T-helper 2 cell treated with Interferon-gamma antibody and Interleukin-4, amounts not matched to agents 5 μg/mL and 100 μg/mL, for 36 hours (primary cell): Measurements from ENCODE around the gene ANKRD12.

Experiments used
- DNase-seq: peaks from one replicate; pipeline ENCODE4 v3.0.0; 2021; ENCODE audit warnings: low spot score
- H3K27ac Mint-ChIP-seq: one replicate; pipeline ENCODE4 v1.8.0; 2021; ENCODE audit warnings: mild to moderate bottlenecking, mixed read lengths
- H3K27me3 Mint-ChIP-seq: one replicate; pipeline ENCODE4 v1.8.0; 2021; ENCODE audit warnings: low read depth, mixed read lengths
- H3K36me3 Mint-ChIP-seq: one replicate; pipeline ENCODE4 v1.8.0; 2021; ENCODE audit warnings: low read depth, mixed read lengths
- H3K4me1 Mint-ChIP-seq: one replicate; pipeline ENCODE4 v1.8.0; 2021; ENCODE audit warnings: low read depth, mixed read lengths
- H3K4me3 Mint-ChIP-seq: one replicate; pipeline ENCODE4 v1.8.0; 2022; ENCODE audit warnings: mild to moderate bottlenecking, moderate library complexity, mixed read lengths
- H3K9me3 Mint-ChIP-seq: one replicate; pipeline ENCODE4 v1.8.0; 2021; ENCODE audit warnings: mixed read lengths

The ANKRD12 gene

GRCh38 chr18:9117980-9118841, 18.4 kb upstream of the ANKRD12 start:
- H3K27ac Mint-ChIP-seq: peak overlapping the region; percentile 91
- H3K36me3 Mint-ChIP-seq: peaks cover 55% of the 10 kb centered on the region
- peaks cover 65% of the 10 kb centered on the region for H3K4me1 Mint-ChIP-seq
- H3K9me3 Mint-ChIP-seq: no peaks in the 10 kb centered on the region
- no peaks in the 10 kb centered on the region for H3K27me3 Mint-ChIP-seq
- no peak for DNase-seq
- H3K4me3 Mint-ChIP-seq: peak overlapping the region; percentile 74

DNA sequence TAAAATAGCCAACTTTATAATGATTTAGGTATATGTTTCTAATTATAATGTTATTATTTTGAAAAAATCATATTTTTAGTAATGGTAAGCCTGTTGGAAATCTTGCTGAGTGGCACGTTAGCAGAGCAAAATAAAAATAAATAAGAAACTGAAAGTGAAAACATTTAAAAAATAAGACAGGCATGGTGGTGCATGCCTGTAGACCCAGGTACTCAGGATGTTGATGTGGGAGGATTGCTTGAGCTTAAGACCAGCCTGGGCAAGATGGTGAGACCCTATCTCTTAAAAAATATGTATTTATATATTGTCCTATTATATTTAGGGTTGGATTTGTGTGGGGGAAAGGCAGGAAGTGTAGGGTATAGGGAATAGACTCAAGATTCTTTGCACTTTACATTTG, 15.8 kb upstream of the ANKRD12 start:
- DNase-seq: no peak
- Mint-ChIP-seq H3K27ac (peak overlapping the region; percentile 76), H3K4me3 (peak overlapping the region; percentile 61), H3K9me3 (no peaks in the 10 kb centered on the region), H3K36me3 (peaks cover 62% of the 10 kb centered on the region), H3K4me1 (peaks cover 59% of the 10 kb centered on the region), H3K27me3 (no peaks in the 10 kb centered on the region)

GRCh38 chr18:9123520-9123919, 13.1 kb upstream of the ANKRD12 start:
- no peak overlapping the region for H3K27ac Mint-ChIP-seq
- DNase-seq: no peak
- H3K27me3 Mint-ChIP-seq: no peaks in the 10 kb centered on the region
- peaks cover 63% of the 10 kb centered on the region for H3K36me3 Mint-ChIP-seq
- peaks cover 40% of the 10 kb centered on the region for H3K4me1 Mint-ChIP-seq
- no peak overlapping the region for H3K4me3 Mint-ChIP-seq
- no peaks in the 10 kb centered on the region for H3K9me3 Mint-ChIP-seq

- peaks cover 39% of the 10 kb centered on the region for H3K4me1 Mint-ChIP-seq
- H3K27me3 Mint-ChIP-seq: no peaks in the 10 kb centered on the region
- no peaks in the 10 kb centered on the region for H3K9me3 Mint-ChIP-seq
- no peak overlapping the region for H3K4me3 Mint-ChIP-seq
- peaks cover 65% of the 10 kb centered on the region for H3K36me3 Mint-ChIP-seq
- no peak for DNase-seq
- H3K27ac Mint-ChIP-seq: no peak overlapping the region
These were observed 11.8 kb upstream of the ANKRD12 start for GRCh38 chr18:9124824-9125223.

DNA sequence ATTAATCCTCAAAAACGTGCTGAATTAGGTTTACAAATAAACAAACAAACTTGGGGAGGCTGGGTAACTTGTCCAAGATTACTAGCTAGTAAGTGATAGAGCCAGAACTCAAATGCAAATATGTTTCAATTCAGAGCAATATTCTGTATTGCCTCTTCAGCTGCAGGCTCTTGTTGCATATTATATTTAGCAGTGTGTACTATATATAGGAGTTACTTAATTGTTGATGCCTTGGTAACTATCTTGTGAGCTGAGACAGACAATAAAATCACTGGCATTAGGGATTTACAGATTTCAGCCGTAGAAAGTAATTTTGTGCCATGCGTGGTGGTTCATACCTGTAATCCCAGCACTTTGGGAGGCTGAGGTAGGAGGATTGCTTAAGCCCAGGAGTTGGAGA, 10.2 kb upstream of the ANKRD12 start:
- Mint-ChIP-seq H3K36me3 (peaks cover 65% of the 10 kb centered on the region), H3K4me3 (no peak overlapping the region), H3K4me1 (peaks cover 32% of the 10 kb centered on the region), H3K9me3 (no peaks in the 10 kb centered on the region), H3K27me3 (no peaks in the 10 kb centered on the region), H3K27ac (no peak overlapping the region)
- no peak for DNase-seq

DNA sequence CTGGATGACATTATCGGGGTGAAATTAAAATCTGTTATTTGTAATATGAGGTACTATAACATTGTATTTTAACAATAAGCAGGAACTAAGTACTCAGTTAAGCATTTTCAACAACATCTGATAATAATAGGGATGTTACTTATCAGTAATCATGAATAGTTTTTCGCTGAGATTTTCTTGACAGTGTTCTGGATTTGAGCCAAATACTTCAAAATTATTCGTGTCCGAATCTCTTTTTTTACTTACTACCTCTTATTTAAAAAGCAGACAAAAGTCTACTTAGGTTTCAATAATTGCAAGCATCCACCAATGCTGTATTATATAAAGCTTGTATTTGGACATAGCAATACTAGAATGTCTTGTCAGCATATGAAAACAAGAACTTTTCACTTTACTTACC, 6.4 kb upstream of the ANKRD12 start:
- DNase-seq: no peak
- H3K4me1 Mint-ChIP-seq: peaks cover 33% of the 10 kb centered on the region
- H3K36me3 Mint-ChIP-seq: peaks cover 64% of the 10 kb centered on the region
- no peak overlapping the region for H3K4me3 Mint-ChIP-seq
- no peaks in the 10 kb centered on the region for H3K27me3 Mint-ChIP-seq
- H3K27ac Mint-ChIP-seq: no peak overlapping the region
- H3K9me3 Mint-ChIP-seq: no peaks in the 10 kb centered on the region

DNA sequence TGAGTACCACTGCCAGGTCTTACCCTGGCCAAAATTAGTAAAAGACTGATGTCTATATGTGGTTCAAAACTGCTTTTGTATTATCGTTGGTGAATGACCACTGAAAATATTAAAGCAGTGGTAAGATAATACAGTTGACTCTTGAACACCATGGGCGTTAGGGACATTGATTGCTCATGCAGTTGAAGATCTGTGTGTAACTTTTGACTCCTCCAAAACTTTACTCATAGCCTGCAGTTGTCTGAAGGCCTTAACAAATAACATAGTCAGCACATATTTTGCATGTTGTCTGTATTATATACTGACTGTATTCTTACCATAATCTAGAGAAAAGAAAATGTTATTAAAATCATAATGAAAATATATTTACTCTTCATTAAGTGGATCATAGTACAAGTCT, 5.8 kb upstream of the ANKRD12 start:
- H3K27me3 Mint-ChIP-seq: no peaks in the 10 kb centered on the region
- H3K36me3 Mint-ChIP-seq: peaks cover 63% of the 10 kb centered on the region
- no peak overlapping the region for H3K4me3 Mint-ChIP-seq
- DNase-seq: no peak
- no peak overlapping the region for H3K27ac Mint-ChIP-seq
- H3K9me3 Mint-ChIP-seq: no peaks in the 10 kb centered on the region
- peaks cover 33% of the 10 kb centered on the region for H3K4me1 Mint-ChIP-seq

DNA sequence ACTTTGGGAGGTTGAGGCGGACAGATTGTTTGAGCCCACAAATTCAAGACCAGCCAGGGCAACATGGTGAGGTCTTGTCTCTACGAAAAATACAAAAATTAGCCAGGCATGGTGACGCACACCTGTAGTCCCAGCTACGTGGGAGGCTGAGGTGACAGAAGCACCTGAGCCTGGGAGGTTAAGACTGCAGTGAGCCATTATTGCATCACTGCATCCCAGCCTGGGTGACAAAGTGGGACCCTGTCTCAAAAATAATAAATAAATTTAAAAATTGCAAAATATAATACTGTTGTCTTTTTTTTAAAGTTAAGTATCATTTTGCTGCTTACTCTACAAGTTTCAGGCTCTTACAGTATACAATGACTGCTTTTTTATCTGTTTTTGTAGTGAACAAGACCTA, 4.0 kb upstream of the ANKRD12 start:
- H3K4me1 Mint-ChIP-seq: peaks cover 34% of the 10 kb centered on the region
- H3K4me3 Mint-ChIP-seq: no peak overlapping the region
- no peak for DNase-seq
- H3K36me3 Mint-ChIP-seq: peaks cover 61% of the 10 kb centered on the region
- peaks cover 2% of the 10 kb centered on the region for H3K27me3 Mint-ChIP-seq
- no peak overlapping the region for H3K27ac Mint-ChIP-seq
- H3K9me3 Mint-ChIP-seq: no peaks in the 10 kb centered on the region

GRCh38 chr18:9133225-9133624, 3.4 kb upstream of the ANKRD12 start:
- no peak for DNase-seq
- peaks cover 34% of the 10 kb centered on the region for H3K4me1 Mint-ChIP-seq
- H3K27me3 Mint-ChIP-seq: peaks cover 2% of the 10 kb centered on the region
- no peak overlapping the region for H3K4me3 Mint-ChIP-seq
- peak overlapping the region; percentile 76 for H3K27ac Mint-ChIP-seq
- H3K36me3 Mint-ChIP-seq: peaks cover 56% of the 10 kb centered on the region
- no peaks in the 10 kb centered on the region for H3K9me3 Mint-ChIP-seq

DNA sequence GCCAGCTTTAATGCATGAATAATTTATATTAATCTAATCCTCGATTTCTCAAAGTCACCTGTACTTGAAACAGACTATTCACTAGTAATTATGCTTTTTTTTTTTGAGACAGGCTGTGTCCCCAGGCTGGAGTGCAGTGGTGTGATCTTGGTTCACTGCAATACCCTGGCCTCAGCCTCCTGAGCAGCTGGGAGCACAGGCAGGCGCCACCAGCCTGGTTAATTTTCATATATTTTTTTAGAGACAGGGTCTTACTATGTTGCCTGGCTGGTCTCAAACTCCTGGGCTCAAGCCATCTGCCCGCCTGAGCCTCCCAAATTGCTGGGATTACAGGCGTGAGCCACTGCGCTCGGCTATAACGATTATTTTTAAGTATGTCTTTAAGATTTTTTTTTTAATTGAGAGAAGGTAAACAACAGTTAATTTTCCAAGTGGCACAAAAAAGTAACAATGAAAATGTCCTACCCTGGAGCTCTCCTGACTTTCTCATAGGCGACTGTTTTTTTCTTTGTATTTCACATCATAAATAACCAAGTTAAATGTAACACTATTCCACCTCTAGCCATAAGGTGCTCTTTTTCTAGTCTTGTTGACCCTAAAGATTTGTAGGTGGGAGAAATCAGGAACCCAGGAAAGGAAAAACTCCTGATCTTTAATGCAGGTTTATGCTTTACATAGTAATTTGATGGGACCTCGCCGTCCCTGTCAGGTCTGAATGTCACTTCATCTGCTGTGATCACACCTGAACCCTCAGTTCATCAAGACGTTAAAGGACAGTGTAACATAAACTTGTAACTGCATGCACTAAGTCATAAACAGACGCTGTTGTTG, 1.3 kb upstream of the ANKRD12 start:
- DNase-seq: no peak
- H3K27me3 Mint-ChIP-seq: peaks cover 2% of the 10 kb centered on the region
- peak overlapping the region; percentile 99 for H3K27ac Mint-ChIP-seq
- H3K36me3 Mint-ChIP-seq: peaks cover 53% of the 10 kb centered on the region
- H3K9me3 Mint-ChIP-seq: no peaks in the 10 kb centered on the region
- peaks cover 41% of the 10 kb centered on the region for H3K4me1 Mint-ChIP-seq
- peak overlapping the region; percentile 96 for H3K4me3 Mint-ChIP-seq

DNA sequence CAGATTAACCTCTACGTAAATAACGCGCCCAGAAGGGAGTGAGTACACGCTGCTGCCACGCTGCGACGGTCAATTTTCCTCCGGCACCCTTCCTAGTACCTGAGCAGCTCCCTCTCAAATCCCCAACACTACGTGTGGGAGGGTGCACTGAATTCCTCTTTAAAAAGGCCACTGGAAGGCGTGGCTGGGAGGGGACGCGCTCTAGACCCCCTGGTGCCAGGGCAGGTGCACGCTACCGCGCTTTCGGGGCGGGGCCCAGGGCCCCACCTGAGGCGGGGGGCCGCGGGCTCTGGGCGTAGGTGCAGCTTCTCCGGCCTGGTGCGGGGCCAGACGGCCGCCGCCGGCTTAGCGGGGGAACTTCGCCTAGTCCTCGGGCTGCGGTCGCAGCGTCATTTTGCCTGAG, 668 bp upstream of the ANKRD12 start:
- no peak for DNase-seq
- H3K27ac Mint-ChIP-seq: peak overlapping the region; percentile 99
- H3K4me3 Mint-ChIP-seq: peak overlapping the region; percentile 96
- H3K36me3 Mint-ChIP-seq: peaks cover 49% of the 10 kb centered on the region
- no peaks in the 10 kb centered on the region for H3K9me3 Mint-ChIP-seq
- peaks cover 44% of the 10 kb centered on the region for H3K4me1 Mint-ChIP-seq
- peaks cover 2% of the 10 kb centered on the region for H3K27me3 Mint-ChIP-seq

DNA sequence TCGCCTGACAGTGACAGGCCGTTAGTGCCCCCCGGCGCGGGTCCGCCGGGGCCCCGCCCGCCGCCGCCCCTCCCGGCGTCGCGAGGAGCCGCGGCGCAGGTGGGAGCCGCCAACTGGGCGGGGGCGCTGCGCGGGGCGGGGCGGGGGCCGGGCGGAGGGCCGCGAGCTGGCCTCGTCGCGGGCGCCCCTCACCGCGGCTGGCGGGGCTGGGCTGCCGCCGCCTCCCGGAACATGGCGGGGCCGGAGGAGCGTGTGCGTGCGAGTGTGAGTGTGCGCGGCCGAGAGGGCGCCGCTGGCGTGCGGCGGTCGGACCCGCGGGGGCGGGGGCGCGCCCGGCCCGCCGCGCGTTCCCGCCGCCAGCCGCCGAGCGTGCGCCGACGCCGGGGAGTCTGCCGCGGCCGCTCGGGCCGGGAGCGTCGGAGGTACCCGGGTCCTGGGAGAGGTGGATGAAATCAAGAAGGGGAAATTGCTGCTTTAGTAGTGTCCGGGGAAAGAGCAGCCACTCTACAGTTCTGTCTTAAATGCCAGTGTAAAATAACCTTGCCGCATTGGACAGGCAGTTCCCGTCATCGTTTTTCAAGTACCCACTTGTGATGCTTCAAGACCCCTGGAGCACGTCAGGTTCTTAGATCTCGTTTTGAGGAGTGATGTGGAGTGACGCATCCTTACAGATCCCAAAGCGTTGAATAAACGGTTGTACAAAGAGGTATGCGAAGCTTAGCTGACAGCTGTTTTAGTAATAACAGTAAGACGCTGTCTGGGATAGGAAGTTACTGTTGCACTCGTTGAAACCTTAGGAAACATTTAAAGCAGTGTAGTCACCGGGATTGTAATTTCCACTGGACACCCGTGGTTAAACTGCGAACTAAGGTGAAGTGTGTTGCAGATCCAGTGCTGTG, 836 bp downstream of the ANKRD12 start:
- Mint-ChIP-seq H3K27me3 (peaks cover 2% of the 10 kb centered on the region), H3K27ac (peak overlapping the region; percentile 94), H3K4me1 (peaks cover 59% of the 10 kb centered on the region), H3K9me3 (no peaks in the 10 kb centered on the region), H3K4me3 (peak overlapping the region; percentile 83), H3K36me3 (peaks cover 41% of the 10 kb centered on the region)
- DNase-seq: peak; percentile 80

GRCh38 chr18:9139400-9140039, 2.9 kb downstream of the ANKRD12 start:
- peak overlapping the region; percentile 83 for H3K4me3 Mint-ChIP-seq
- no peaks in the 10 kb centered on the region for H3K9me3 Mint-ChIP-seq
- H3K36me3 Mint-ChIP-seq: peaks cover 32% of the 10 kb centered on the region
- peaks cover 2% of the 10 kb centered on the region for H3K27me3 Mint-ChIP-seq
- peaks cover 59% of the 10 kb centered on the region for H3K4me1 Mint-ChIP-seq
- peak overlapping the region; percentile 85 for H3K27ac Mint-ChIP-seq
- DNase-seq: no peak
